Upper lobe of left lung (tissue), 6 donors: ENCODE data around the gene NFAT5. TPM values are rescaled to one million over a fixed set of nuclear protein-coding genes. Genes with fewer than 3 reads are reported as not detected.

Experiments used
- ATAC-seq, 2 donors: fragments of 200-7000 bp; cut with Tn5 transposase; one replicate each; pipeline ENCODE4 v1.9.1; 2022; ENCODE audit warnings: mild to moderate bottlenecking in 2 of 2, moderate library complexity in 2 of 2; ENCODE audit not compliant: low FRiP score in 2 of 2
- DNase-seq, 2 donors: peaks; one replicate each; pipeline ENCODE4 v3.0.0-alpha.2; 2019 to 2020
- H3K27ac ChIP-seq, 4 donors: fragments of 200-600 bp; sonication (generic); one replicate each; pipeline ENCODE4 v1.5.1; 2016 to 2019
- H3K27me3 ChIP-seq, 4 donors: fragments of 200-600 bp; sonication (generic); one replicate each; pipeline ENCODE4 v1.5.1; 2017 to 2019
- H3K36me3 ChIP-seq, 4 donors: fragments of 200-600 bp; sonication (generic); one replicate each; pipeline ENCODE4 v1.5.1; 2016 to 2019
- H3K4me1 ChIP-seq, 4 donors: fragments of 200-600 bp; sonication (generic); one replicate each; pipeline ENCODE4 v1.5.1; 2018 to 2019
- H3K4me3 ChIP-seq, 4 donors: fragments of 200-600 bp; sonication (generic); one replicate each; pipeline ENCODE4 v1.5.1; 2017 to 2019; ENCODE audit warnings: mild to moderate bottlenecking in 2 of 4, moderate library complexity in 1 of 4
- H3K9me3 ChIP-seq, 4 donors: fragments of 200-600 bp; sonication (generic); one replicate each; pipeline ENCODE4 v1.5.1; 2018 to 2019
- EP300 ChIP-seq, 4 donors: sonication (generic); formaldehyde crosslinking; IDR thresholded peaks; one replicate each; pipeline ENCODE4 v1.5.1; 2017; ENCODE audit warnings: antibody characterized with exemption in 4 of 4, control low read depth in 2 of 4
- POLR2A ChIP-seq, 4 donors: fragments of 450-650 bp; IDR thresholded peaks; one replicate each; pipeline ENCODE4 v1.5.1; 2016 to 2017; ENCODE audit warnings: antibody characterized with exemption in 4 of 4, mild to moderate bottlenecking in 2 of 4
- POLR2AphosphoS5 ChIP-seq, 2 donors: sonication (generic); formaldehyde crosslinking; IDR thresholded peaks; one replicate each; pipeline ENCODE4 v1.5.1; 2017; ENCODE audit warnings: antibody characterized with exemption in 2 of 2
- WGBS, 2 donors: methylation state at CpG; one replicate each; pipeline ENCODE4 v1.1.5; 2017 to 2018; 5-methylcytosine and 5-hydroxymethylcytosine counted together
- total RNA-seq, 6 donors: library from RNA; depleted of rRNA in 4 of 6; stranded (reverse); fragments of >200 nt in 4 of 6; gene quantifications; one replicate each; pipeline versions ENCODE4 v1.1.0 to v1.2.1, GENCODE V29; 2016 to 2021
- TF ChIP-seq, protein P1 (sequence below), 6 experiments: fragments of 450-650 bp in 4 of 6; fragments of 200-600 bp in 2 of 6; sonication (generic) in 2 of 6; IDR thresholded peaks; one replicate each; pipeline ENCODE4 v1.5.1; 2016 to 2019; ENCODE audit warnings: antibody characterized with exemption in 6 of 6
- donor health status: DM: no; HTN: no; CAD: no; lungs with moderate emphysema.
- donor health status: DM: no; HTN: yes; CAD: no; lungs with severe emphysema.

Gene NFAT5
- total RNA-seq, 6 donors from 2014 or later = 36.0 to 80.7 (median 50.4) TPM

DNA sequence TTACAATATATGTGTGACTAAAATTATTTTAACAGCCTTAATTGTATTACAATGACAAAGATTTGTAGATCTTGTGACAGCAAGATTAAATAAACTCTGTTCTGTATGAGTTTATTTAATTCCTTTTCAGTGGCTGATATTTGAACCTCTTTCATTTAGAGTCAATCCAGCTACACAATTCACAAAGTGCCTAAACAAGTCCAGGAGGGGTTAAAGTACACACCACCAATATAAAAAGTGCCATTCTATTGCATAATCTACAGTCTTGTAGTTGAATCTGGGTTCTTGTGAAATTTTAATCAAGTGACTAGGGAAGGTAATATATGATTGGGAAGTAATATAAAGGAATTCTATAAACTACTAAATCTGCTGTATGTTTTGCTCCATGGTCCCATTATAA lies 3.9 kb upstream of the NFAT5 start:
- no peaks in the 10 kb centered on the region for H3K27me3 ChIP-seq
- H3K4me3 ChIP-seq = no peak overlapping the region
- H3K4me1 ChIP-seq = peaks cover 12 to 17% (median 13%) of the 10 kb centered on the region in 4 donors
- H3K36me3 ChIP-seq = no peaks in the 10 kb centered on the region
- no peaks in the 10 kb centered on the region for H3K9me3 ChIP-seq
- no peak for ATAC-seq
- no peak for DNase-seq
- TF ChIP-seq POLR2A (IDR thresholded peaks at IDR 0.05) = no peak
- no peak for TF ChIP-seq EP300 (IDR thresholded peaks at IDR 0.05)
- TF ChIP-seq, protein P1, sequence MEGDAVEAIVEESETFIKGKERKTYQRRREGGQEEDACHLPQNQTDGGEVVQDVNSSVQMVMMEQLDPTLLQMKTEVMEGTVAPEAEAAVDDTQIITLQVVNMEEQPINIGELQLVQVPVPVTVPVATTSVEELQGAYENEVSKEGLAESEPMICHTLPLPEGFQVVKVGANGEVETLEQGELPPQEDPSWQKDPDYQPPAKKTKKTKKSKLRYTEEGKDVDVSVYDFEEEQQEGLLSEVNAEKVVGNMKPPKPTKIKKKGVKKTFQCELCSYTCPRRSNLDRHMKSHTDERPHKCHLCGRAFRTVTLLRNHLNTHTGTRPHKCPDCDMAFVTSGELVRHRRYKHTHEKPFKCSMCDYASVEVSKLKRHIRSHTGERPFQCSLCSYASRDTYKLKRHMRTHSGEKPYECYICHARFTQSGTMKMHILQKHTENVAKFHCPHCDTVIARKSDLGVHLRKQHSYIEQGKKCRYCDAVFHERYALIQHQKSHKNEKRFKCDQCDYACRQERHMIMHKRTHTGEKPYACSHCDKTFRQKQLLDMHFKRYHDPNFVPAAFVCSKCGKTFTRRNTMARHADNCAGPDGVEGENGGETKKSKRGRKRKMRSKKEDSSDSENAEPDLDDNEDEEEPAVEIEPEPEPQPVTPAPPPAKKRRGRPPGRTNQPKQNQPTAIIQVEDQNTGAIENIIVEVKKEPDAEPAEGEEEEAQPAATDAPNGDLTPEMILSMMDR (IDR thresholded peaks at IDR 0.05) = no peak
- TF ChIP-seq POLR2AphosphoS5 (IDR thresholded peaks at IDR 0.05) = no peak
- no peak overlapping the region for H3K27ac ChIP-seq

DNA sequence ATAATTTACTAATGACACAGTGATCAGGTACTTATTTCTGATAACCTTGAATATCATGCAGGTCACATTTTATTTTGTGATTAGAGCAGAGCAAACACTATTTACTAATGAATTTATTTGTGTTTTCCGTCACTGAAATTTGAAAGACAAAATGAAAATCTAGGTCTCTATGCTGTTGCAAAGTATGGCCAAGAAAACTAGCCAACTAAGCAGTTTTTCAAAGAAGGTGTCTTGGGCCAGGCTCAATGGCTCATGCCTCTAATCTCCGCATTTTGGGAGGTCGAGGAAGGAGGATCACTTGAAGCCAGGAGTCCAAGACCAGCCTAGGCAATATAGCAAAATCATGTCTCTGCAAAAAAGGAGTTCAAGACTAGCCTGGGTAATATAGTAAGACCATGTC lies 3.0 kb upstream of the NFAT5 start:
- WGBS, 2 donors = 88 to 96% methylated on average over 3 of the region's 3 CpGs
- Histone ChIP-seq H3K27me3 (no peaks in the 10 kb centered on the region), H3K4me1 (peaks cover 16 to 25% (median 19%) of the 10 kb centered on the region in 4 donors), H3K36me3 (no peaks in the 10 kb centered on the region), H3K9me3 (no peaks in the 10 kb centered on the region), H3K4me3 (no peak overlapping the region), H3K27ac (no peak overlapping the region)
- ATAC-seq (no peak), DNase-seq (no peak)
- TF ChIP-seq, protein P1 (IDR thresholded peaks at IDR 0.05) = no peak
- TF ChIP-seq POLR2A (IDR thresholded peaks at IDR 0.05) = no peak
- no peak for TF ChIP-seq POLR2AphosphoS5 (IDR thresholded peaks at IDR 0.05)

DNA sequence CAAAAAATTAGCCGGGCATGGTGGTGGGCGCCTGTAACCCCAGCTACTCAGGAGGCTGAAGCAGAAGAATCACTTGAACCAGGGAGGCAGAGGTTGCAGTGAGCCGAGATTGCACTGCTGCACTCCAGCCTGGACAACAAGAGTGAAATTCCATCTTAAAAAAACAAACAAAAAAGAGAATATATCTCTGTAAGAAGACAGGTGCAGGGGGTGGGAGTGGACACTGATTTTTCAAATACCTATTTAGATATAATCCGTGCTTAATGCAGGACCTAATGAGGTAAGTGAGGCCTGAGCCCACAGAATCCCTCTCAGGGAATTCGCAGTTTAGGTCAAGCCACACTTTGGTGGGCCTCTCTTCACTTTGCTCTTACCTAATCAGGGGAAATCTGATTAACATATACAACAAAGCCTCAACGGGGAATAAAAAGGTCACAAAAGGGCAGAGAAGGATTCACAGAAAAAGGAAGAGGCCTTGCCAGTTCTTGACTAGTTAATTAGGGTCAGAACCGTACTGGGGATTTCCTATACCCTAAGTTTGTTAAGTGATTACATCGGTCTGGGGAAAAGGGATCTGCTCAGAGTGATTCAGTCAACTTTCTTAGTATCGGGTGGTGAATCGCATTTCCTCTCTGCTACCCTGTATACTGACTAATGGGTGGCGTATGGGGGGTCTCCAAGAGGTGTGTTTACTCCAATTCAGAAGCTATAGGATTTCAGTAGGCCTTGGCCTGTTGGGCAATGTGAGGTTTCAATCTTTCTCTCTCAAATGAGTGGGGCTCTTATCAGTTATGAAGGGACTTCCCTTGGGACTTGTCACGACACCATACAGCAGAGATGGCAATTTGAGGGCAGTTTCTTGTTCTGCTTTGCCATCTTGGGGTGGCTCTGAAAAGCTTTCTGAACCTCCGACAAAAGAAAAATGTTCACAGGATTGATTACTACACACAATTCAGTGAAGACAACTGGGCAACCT lies 1.9 kb upstream of the NFAT5 start:
- H3K9me3 ChIP-seq = no peaks in the 10 kb centered on the region
- 41 to 54% methylated on average over 13 of the region's 13 CpGs for WGBS, 2 donors
- H3K27me3 ChIP-seq = no peaks in the 10 kb centered on the region
- H3K27ac ChIP-seq = peak overlapping the region; percentile 97 to 100 (median 99)
- TF ChIP-seq POLR2A (IDR thresholded peaks at IDR 0.05) (no peak), EP300 (IDR thresholded peaks at IDR 0.05) (no peak), POLR2AphosphoS5 (IDR thresholded peaks at IDR 0.05) (no peak)
- TF ChIP-seq, protein P1 (IDR thresholded peaks at IDR 0.05) = no peak
- H3K36me3 ChIP-seq = no peaks in the 10 kb centered on the region
- no peak for DNase-seq
- H3K4me3 ChIP-seq = peak overlapping the region in 1 of 4 donors; percentile 99
- no peak for ATAC-seq
- peaks cover 24 to 35% (median 28%) of the 10 kb centered on the region in 4 donors for H3K4me1 ChIP-seq

DNA sequence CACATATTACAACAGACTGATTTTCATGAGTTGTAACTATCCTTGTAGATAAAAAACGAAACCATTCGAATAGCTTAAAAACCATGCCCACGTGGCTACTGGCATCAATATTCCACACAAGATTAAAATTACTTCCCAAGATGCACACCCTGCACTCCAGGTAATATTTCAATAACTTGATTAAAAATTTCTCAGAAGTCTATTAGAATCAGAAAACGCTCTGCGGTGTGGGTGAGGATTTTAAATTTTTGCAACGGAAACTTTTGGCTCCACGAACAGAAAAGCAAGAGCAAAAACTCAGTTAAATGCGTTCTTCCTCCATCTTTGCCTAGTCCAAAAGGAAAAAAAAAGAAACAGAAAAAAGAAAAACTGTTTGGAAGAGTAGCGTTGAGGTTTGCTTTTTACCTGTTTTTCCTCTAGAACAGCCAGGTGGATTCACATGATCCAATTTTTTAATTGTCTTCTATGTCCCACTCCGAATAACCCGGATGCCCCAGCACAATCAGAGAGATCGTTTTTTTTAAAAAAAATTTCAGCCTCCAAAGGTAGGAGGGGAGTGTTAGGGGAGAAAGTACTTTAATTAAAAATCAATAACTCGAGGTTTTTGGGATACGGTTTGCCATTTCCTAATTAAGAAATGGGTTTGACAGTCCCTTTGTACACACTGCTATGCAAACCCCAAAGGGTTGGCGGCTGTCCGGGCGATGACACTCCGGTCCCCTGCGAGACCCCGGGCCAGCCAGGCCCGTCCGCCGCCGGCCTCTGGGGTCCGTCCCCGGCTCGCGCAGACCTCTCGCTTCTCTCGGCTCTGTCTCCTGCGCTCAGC lies 708 bp upstream of the NFAT5 start:
- TF ChIP-seq, protein P1 (IDR thresholded peaks at IDR 0.05) = no peak
- TF ChIP-seq EP300 (IDR thresholded peaks at IDR 0.05) = no peak
- no peak for TF ChIP-seq POLR2AphosphoS5 (IDR thresholded peaks at IDR 0.05)
- no peak for TF ChIP-seq POLR2A (IDR thresholded peaks at IDR 0.05)
- DNase-seq (no peak), ATAC-seq (peak in 1 of 2 donors; percentile 64)
- Histone ChIP-seq H3K27me3 (no peaks in the 10 kb centered on the region), H3K4me3 (peak overlapping the region; percentile 77 to 99 (median 91)), H3K27ac (peak overlapping the region; percentile 97 to 100 (median 99)), H3K4me1 (peaks cover 35 to 47% (median 40%) of the 10 kb centered on the region in 4 donors), H3K9me3 (no peaks in the 10 kb centered on the region), H3K36me3 (no peaks in the 10 kb centered on the region)
- WGBS, 2 donors = 4 to 6% methylated on average over 20 to 21 of the region's 31 CpGs
